HG02840 (cell line): ENCODE measurements around the gene EEIG1.

Source experiments
- ATAC-seq: cut with Tn5 transposase; IDR thresholded peaks from one replicate; pipeline ENCODE4 v1.9.1; 2021; ENCODE audit warnings: mild to moderate bottlenecking, moderate library complexity, moderate number of reproducible peaks; ENCODE audit not compliant: unreplicated experiment, low FRiP score

The EEIG1 gene

DNA sequence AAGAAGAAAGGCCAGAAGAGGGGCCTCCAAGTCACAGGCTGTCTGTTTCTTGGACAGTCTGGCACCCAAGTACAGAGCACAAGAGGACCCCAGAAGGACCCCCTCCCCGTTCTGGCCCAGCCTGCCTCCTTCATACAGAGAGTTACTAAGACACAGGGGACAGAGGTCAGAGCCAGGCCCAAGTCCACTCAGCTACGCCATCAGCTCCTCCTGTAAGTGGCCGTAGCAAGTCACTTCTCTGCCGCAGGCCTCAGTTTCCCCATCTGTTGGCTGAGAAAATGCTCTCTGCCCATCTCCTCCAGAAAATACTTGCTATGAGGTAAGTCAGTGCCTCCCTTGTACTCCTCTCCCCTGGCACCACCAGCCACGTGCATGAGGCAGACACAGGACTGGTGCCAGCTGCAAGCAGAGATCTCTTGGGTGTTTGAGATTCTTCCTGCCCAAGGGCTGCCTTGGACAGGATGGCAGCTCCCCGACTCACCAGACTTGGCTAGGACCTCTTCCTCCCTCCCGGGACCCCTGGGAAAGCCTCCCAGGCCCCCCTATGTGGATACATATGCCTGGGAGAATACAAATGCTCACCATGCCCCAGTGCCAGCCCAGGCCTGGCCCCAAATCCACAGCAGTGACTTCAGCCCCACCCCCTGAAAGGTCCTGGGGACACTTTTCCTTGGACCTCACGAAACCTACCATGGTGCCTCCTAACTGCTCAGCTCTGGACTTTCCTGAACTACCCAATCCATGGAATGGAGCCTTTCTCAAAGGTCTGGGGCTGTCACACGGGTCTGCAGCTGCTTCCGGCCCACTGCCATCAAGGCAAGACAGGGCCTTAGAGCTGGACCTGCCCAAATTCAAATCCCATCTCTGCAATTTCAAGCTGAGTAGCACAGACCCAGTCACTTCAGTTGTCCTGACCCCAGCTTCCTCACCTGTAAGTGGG lies 5.1 kb downstream of the EEIG1 start:
- no peak for ATAC-seq

DNA sequence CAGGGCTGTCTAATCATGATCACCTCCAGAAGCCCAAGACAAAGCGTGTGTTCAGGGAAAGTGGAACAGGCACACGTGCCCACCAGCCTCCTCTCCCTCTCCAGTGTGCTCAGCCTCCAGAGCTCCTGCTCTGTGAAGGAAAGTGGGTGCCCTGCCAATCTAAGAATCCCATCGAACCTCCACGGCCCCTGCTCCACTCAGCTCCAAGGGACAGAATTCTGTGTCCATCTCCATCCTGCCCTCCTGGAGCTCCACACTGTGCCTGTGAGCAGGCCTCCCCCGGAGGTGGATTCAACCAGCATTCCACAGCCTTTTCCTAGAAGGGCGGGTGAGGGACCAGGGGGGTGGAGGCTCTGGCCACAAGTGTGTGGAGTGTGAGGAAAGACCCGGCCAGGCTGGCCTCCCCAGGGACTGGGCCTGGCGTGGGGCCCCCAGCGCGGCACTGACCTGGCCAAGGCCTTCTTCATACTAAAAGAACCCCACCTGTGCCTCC lies 6.0 kb downstream of the EEIG1 start:
- ATAC-seq = no peak

DNA sequence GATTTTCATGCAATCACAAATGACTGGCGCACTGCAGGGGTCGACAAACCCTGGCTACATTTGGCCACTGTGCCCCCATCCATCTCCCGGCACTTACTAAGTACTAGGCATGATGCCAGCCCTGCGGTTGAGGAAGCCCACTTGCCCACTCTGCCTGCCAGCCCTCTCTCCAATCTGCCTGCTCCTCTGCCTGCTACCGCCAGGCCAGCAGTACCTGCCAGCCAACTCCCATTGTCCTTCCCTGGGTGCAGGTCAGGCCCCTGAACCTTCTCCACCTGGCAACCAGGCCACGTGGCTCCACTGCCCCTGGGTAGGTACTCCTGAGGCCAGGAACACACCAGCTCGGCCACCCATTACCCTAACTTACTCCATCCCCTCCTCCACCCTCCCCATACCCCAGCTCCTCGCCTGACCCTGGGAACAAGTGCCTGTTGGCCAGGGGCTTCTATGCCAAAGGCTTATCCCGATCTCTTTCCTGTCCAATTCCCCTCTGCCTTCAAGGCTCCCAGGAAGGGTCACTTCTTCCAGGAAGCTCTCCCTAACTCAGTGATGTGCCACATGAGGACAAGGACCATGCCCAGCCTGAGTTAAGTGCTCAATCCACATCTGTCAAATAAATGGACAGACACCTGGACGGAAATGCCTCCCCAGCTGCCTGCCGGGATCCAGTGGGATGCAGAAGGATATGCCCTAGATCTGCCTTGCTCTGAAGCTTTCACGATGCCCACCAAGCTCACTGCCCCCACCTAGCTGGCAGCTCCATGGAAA lies 6.6 kb downstream of the EEIG1 start:
- no peak for ATAC-seq

DNA sequence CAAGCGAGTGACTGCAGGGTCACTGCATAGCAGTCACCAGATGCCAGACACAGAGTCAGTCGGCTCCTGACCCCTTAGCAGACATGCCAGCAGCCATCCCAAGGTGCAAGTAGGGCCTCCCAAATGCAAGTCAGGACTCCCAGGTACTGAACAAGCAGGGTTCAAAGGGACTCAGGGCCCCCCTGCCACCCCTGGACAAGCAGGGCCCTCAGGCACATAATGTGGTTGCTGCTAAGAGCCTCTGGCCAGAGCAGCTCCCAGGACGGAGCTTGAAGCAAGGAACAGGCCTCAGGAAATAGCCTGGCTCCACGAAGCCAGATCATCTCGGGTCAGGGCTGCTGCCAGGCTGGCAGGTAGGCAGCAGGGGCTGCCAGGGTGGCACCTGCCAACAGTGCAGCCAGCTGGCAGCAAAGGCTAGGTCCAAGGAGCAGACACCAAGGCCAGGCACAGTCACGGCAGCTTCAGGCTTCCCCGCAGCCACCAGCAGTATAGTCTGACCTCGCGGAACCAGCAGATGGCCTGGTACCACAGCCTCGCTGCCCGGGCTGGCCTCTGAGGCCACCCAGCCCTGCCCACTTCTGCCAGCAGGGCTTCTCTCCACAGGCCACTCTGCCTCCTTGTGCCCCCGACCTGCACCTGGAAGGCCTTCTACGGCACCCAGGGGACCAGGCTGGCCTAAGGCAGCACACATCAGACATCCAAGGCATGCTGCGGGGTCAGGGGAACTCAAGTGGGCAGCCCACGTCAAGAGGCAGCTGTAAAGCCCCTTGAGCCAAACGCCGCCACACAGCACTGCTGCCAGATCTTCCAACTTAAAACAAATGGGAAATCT lies 7.4 kb downstream of the EEIG1 start:
- no peak for ATAC-seq

DNA sequence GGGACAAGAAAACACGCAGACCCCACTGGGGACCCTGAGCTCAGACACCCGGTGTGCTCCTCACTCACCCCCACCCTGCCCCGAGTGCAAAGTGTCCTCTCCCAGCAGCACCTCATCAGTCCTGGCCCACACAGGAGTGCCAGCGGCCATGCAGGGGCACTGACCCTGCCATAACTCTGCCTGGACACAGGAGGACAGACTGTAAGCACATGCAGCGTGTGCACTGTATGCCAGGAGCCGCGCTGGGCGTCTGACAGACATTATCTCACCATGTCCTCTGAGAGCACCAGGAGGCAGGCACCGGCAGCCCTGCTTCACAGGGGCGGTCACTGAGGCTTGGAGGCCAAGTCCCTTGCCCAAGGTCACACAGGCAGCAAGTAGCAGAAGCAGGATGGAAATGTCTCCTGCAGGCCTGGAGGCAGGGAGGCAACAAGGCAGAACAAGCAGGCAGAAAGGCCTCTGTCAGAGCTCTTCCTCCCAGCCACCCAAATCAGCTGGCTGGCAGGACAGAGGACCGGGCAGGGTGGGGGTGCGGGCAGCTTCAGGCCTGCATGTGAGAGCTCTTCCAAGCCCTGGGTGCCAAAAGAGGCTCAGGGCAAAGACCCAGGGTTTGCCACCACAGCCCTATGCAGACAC lies 8.4 kb downstream of the EEIG1 start:
- no peak for ATAC-seq

DNA sequence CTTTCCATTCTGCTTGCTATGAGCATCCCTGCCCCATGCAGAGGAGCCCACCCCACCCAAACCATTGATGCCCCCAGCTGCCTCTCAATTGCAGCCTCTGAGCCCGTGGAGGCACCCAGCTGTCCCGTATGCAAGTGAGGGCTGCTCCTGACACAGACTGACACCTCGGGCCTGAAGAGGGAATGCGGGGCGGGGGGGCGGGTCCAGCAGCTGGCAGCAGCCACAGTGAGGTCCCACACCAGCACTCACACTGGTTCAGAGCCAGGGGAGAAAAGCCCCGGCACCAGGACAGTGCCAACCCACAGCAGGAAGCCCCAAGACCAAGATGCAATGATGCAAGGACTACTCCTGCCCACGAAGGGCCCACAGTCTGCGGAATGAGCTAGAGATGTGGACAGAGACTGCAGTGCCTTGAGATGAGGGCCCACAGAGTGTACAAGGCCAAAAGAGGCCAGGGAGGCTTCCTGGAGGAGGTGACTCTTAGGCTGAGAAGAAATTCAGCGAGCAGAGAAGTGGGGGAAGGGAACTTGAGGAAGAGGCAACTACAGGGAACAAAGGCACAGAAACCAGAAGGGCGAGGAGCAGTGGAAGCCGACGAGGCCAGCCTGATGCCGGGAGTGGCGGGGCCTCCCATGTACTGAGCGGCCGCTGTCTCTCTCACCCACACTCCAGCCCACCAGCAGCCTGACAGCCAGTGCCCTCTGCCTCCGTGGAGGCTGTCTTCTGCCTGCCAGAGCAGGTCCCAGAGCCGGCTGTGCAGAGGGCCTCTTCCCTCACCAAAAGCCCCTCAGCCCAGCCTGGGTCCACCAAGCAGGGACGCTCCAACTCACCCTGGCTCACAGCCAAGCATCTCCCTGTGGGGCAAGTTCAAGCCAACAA lies 9.2 kb downstream of the EEIG1 start:
- ATAC-seq = no peak

DNA sequence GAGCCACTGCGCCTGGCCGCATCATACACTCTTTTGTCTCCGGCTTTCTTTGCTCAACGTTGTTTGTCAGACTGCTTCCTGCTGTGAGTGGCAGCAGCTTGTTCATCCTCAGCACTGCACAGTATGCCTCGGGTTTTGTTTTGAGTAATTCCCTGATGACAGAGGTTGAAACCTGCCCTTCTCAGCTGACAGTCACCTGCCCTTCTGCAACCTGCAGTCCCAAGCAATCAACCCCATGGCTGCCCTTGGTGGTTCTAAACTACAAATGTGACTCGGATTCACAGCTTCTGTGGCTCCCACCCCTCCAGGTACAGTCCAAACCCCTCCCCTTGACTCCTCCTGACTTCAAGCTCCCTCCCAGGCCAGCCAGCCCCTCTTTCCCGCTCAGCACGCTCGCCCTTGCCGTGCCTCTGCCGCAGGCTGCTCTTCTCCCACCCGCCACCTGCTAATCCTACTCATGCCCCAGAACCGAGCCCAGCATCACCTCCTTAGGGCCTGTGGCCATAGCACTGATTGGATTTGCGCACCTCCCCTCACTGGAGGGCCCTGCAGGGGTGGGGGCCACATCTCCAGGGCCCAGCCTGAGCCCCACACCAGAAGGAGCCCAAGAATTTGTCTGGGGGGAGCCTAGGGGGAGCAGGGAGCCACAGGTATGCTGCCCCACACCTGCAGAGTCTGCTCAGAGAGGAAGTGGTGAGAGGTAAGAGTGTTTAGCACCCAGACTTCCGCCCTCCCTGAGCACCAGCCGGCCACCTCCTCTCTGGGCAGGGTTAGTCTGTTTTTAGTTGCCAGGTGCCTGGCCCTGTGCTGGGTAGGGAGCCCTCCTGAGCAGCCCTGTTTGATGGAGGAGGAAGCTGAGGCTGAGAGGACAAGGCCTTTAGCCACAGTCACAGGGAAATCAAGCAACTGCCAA lies 10.1 kb downstream of the EEIG1 start:
- peak; percentile 73 for ATAC-seq

DNA sequence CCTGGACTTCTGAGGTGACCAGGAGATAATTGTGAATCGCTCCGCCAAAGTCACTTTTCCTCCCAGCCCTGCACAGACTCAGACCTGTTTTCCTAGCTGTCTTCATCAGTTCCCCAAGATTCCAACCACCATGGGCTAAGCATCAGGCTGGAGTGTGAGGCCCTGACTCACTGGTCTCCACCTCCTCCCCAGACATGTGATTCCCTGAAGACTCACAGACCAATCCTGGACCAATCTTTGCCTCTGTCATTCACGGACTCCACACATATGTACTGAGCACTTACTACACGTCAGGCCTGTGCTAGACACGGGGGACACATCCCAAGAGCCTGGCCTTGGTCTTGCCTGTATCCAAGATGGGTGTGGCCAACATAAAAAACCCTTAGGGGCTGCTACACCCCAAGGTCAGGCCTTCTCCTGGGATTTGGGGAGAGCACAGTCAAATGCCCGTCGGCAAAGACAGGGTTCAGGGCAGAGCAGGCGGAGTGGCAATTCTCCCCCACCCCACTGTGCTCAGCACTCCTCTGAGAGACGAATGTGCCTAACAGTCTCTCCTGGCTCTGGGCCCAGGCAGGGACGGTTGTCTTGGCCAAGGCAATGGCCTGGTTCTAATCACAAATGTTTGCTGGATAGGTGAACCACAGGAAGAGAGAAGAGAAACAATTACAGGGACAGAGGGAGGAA lies 11.9 kb downstream of the EEIG1 start:
- no peak for ATAC-seq

DNA sequence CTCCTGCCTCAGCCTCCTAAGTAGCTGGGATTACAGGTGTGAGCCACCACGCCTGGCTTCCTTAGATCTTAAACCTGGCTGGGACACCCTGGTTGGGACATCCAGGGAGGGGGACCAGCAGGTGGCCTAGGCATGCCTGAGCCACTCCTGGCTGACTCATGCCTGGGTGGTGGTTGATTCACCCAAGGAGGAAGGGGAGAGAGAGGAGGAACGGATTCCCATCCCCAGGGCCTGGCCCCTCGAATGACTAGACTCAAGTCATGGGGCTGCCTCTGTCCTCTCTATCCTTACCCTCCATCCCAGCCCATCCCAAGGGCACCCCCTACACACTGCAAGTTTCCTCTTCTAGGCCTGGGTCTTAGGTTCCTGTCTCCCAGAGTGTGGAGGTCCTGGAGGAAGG lies 12.7 kb downstream of the EEIG1 start:
- ATAC-seq = no peak

DNA sequence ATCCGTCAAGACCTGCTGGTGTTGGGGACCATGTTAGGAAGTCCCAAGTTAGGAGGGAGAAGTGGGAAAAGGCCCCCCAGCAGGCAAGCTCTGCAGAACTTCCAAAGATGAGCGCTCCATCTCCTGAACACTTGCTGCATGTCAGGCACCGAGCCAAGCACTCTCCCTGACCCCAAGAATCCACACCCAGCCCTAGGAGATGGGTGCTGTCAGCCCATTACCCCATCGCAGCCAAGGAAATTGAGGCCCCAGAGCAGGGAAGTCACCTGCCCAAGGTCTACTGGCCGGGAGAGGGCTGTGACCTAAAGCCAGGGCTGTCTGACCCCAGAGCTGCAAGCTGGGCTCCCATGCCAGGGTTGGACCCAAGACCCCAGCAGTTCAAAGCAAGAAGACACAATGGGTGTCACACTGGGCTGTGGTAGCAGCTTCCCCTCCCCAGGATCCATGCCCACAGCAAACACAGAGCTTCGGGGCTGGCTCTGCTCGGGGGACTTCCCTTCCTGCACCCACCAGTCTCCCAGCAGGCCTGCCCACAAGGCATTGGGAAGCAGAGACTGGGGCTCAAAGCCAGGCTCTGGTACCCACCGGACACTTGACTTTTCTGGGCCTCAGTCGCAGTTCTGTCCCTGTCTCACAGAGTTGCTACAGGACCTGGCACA lies 13.5 kb downstream of the EEIG1 start:
- no peak for ATAC-seq

DNA sequence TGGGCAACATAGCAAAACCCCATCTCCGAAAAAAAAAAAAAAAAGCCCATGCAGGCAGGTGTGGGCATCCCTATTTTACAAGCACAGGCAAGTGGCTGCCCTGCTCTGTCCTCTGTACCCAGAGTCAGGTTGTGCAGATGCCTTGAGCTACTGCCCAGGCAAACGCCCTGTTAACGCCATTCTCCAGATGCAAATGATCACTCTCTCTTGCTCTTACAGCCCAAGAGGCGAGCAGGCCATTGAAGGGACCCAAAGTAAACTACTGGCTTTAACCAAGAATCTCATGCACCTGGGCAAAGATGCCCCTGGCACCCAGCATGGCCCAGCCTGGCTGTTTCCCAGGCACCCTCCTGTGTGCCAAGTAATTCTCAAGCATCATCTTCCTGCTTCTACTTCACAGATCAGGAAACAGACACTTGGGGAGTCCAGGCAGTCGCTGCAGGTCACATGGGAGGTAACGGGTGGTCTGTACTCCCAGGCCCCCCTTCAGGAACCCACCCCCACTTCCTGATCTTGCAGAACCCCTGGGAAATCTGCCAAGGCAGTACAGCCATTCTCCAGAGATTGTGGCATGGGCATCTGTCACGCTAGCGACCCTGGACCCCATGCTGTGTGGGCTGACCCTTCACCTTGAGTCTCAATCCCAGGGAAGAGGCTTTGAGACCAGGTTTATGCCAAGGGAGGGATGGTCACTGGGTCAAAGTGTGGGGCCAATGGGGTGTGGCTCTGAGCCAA lies 14.2 kb downstream of the EEIG1 start:
- ATAC-seq = no peak

DNA sequence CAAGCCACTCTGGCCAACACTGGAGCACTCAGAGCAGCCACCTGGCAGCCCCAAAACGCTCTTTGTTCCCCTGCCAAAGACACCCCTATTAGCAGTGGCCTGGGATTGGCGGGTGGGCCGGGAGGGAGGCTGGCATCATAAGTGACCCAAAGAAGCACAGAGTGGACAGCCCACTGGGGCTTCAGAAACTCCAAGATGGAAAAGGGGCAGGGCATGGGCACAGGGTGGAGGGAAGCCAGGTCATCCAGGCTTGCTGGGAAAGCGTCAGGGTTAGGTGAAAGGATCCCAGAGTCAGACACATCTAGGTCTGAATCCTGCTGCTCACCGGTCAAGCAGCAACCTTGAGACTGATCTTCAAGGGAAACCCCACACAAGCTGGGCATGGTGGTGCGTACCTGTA lies 14.8 kb downstream of the EEIG1 start:
- ATAC-seq = no peak

DNA sequence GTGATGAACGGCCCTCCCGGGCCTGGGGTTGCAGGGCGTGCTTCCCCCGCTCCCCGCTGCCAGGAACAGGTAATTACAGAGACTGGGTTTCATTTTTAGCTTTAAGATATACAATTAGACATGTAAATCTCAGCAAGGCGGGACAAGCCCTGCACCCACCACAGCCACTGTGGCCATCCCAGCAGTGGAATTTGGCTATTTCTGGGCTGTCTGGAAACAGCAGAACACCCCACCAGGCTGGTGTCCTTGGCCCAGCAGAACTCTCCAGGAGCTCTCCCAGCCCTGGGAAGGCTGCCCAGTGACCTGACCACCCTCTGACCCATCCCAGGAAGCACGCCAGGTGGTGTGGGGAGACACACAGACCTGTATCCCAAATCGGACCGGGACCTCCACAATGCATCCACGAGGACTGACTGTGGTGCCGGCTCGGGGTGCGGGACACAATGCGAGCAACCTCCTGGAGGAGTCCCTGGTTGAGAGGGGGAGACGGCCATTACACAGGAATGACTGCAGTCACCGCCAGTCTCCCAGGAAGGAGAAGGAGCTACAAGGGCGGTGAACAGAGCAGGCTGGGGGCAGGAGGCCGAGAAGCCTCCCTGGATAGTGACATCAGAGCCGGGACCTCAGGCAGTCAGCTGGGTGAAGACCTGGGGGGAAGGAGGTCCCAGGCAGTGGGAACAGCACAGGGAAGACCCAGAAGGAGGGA lies 17.3 kb downstream of the EEIG1 start:
- no peak for ATAC-seq

DNA sequence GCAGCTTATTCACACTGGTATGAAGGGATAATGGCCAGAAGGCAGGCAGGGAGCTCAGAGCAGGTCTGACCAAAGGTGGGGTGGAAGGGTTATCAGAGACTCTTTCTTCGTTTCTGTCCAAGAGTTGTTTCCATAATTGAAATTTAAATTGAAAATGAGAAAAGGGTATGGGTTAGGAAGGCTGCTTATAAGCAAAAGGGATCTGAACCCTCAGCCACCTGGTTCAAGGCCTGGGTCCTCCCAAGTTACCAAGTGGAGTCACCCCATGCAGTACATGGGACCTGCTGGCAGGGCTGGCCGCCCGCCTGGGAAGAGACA lies 17.8 kb downstream of the EEIG1 start:
- no peak for ATAC-seq

DNA sequence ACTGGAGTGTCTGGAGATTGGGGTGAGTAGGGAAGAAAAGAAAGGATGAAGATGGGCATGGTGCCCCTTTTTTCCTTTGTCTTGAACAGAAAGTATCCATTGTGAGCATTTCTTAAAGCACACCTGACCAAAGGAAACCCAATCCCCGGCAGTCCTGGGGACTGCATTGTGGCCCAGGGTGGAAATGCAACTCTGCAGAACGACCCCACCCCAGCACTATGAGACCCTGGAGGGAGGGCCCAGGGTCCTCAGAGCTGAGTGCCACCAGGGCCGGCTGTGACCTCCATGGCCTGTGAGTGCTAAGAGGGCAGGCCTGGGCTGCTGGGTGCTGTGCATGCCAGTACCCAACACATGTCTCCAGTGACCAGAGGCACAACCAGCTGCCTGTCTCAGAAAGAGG lies 18.5 kb downstream of the EEIG1 start:
- no peak for ATAC-seq

DNA sequence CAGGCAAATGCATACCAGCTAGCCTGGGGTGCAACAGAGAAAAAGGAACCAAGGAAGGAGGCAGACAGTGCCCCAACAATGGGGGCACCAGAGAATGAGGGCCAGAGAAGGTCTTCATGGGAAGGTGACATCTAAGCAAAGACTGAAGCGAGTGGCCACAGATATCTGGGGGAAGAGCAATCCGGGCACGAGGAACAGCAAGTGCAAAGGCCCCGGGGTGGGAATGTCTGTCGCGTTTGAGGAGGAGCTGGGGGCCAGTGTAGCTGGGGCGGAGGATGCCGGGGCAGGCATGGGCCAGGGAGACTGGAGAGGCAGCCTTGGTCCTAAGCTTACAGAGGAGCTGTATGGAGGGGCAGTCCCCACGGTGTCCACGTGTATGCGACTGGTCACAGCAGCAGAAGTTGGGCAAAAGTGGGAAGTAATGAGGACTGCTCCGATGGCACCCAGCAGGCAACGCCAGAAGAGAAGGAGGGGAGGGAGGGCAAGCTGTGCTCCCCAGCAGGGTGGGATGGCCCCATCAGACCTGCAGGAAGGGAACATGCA lies 19.1 kb downstream of the EEIG1 start:
- no peak for ATAC-seq
